Dermis blood vessel endothelial cell (primary cell): ENCODE measurements around the gene G6PC2. TPM values are rescaled to one million over a fixed set of nuclear protein-coding genes. Genes with fewer than 3 reads are reported as not detected.
"Not testable (repeated sequence)": the region's sequence is repeated elsewhere in the genome, so short reads cannot be mapped to it uniquely, and the experiment has no call there.

Source experiments
- DNase-seq: peaks from one replicate; pipeline ENCODE4 v3.0.0; 2010
- total RNA-seq: library from RNA; depleted of rRNA; stranded (reverse); fragments of >200 nt; gene quantifications from 2 replicates; pipeline ENCODE4 v1.2.3, GENCODE V29; 2014

G6PC2 gene
- not detected in 2 replicates for total RNA-seq

GRCh38 chr2:168901003-168901402, at the start of gene G6PC2:
Gene G6PC2, plus strand, starts transcription at chr2:168901291. Its CDS starts 41 bp downstream, at chr2:168901332.
- no peak for DNase-seq

- peak; percentile 92 for DNase-seq
Measured at GRCh38 chr2:168851674-168852320, 49.3 kb upstream of the G6PC2 start.

GRCh38 chr2:168852481-168852880, 48.6 kb upstream of the G6PC2 start:
- DNase-seq, result no peak

GRCh38 chr2:168853471-168853870, 47.6 kb upstream of the G6PC2 start:
- DNase-seq, result no peak

GRCh38 chr2:168854651-168855050, 46.4 kb upstream of the G6PC2 start:
- DNase-seq, result no peak

GRCh38 chr2:168855601-168856000, 45.5 kb upstream of the G6PC2 start:
- DNase-seq, result no peak

GRCh38 chr2:168858146-168858545, 42.9 kb upstream of the G6PC2 start:
- no peak for DNase-seq

- not testable (repeated sequence) for DNase-seq
Measured at GRCh38 chr2:168867164-168867563, 33.9 kb upstream of the G6PC2 start.

GRCh38 chr2:168870369-168870768, 30.7 kb upstream of the G6PC2 start:
- not testable (repeated sequence) for DNase-seq

GRCh38 chr2:168870824-168871223, 30.3 kb upstream of the G6PC2 start:
- not testable (repeated sequence) for DNase-seq

- DNase-seq, result peak; percentile 28
Measured at GRCh38 chr2:168874368-168875054, 26.6 kb upstream of the G6PC2 start.

- not testable (repeated sequence) for DNase-seq
Measured at GRCh38 chr2:168882163-168882562, 18.9 kb upstream of the G6PC2 start.

- DNase-seq, result no peak
Measured at GRCh38 chr2:168884975-168885374, 16.1 kb upstream of the G6PC2 start.

- peak; percentile 11 for DNase-seq
Measured at GRCh38 chr2:168889635-168890005, 11.5 kb upstream of the G6PC2 start.

GRCh38 chr2:168890006-168890782, 10.9 kb upstream of the G6PC2 start, which contains the start of gene SPC25:
Gene SPC25, minus strand, starts transcription at chr2:168890430. Its CDS starts 911 bp downstream, at chr2:168889519.
- DNase-seq, result peak; percentile 93

GRCh38 chr2:168892327-168892726, 8.8 kb upstream of the G6PC2 start:
- no peak for DNase-seq

- no peak for DNase-seq
Measured at GRCh38 chr2:168894101-168894500, 7.0 kb upstream of the G6PC2 start.

- no peak for DNase-seq
Measured at GRCh38 chr2:168894720-168895119, 6.4 kb upstream of the G6PC2 start.

- DNase-seq, result no peak
Measured at GRCh38 chr2:168895771-168896170, 5.3 kb upstream of the G6PC2 start.

GRCh38 chr2:168896783-168897182, 4.3 kb upstream of the G6PC2 start:
- DNase-seq, result no peak

- no peak for DNase-seq
Measured at GRCh38 chr2:168897449-168897848, 3.6 kb upstream of the G6PC2 start.

- no peak for DNase-seq
Measured at GRCh38 chr2:168903888-168904287, 2.8 kb downstream of the G6PC2 start.

GRCh38 chr2:168904358-168904757, 3.3 kb downstream of the G6PC2 start:
- no peak for DNase-seq
